Activated CD4-positive, alpha-beta T cell treated with anti-CD3 and anti-CD28 coated beads, Interleukin-2, amount 10 ng/mL, durations not matched to agents 24 days and 14 days (primary cell): Measurements from ENCODE around the gene RBM38. TPM values are rescaled to one million over a fixed set of nuclear protein-coding genes. Genes with fewer than 3 reads are reported as not detected.
"Not testable (repeated sequence)": the region's sequence is repeated elsewhere in the genome, so short reads cannot be mapped to it uniquely, and the experiment has no call there.

ENCODE experiments used
- DNase-seq: peaks from one replicate; pipeline ENCODE4 v3.0.0; 2022
- H3K27ac Mint-ChIP-seq: one replicate; pipeline ENCODE4 v1.8.0; 2022; ENCODE audit warnings: mild to moderate bottlenecking, mixed read lengths
- H3K27me3 Mint-ChIP-seq: one replicate; pipeline ENCODE4 v1.8.0; 2022; ENCODE audit warnings: mixed read lengths
- H3K36me3 Mint-ChIP-seq: one replicate; pipeline ENCODE4 v1.8.0; 2022; ENCODE audit warnings: low read depth, mild to moderate bottlenecking, mixed read lengths
- H3K4me1 Mint-ChIP-seq: one replicate; pipeline ENCODE4 v1.8.0; 2021; ENCODE audit warnings: mixed read lengths
- H3K4me3 Mint-ChIP-seq: one replicate; pipeline ENCODE4 v1.8.0; 2022; ENCODE audit warnings: mild to moderate bottlenecking, moderate library complexity, mixed read lengths
- H3K9me3 Mint-ChIP-seq: one replicate; pipeline ENCODE4 v1.8.0; 2021; ENCODE audit warnings: mixed read lengths
- intact Hi-C: fragments of 100-400 bp; cut with micrococcal nuclease; formaldehyde crosslinking; loops from one replicate; pipeline ENCODE4 v1.15.1; 2023
- total RNA-seq: library from RNA; stranded (reverse); gene quantifications from 2 replicates; pipeline ENCODE4 v1.2.3, GENCODE V29; 2022

The RBM38 gene
- total RNA-seq, 1 donor from 2014 or later = 100 TPM

DNA sequence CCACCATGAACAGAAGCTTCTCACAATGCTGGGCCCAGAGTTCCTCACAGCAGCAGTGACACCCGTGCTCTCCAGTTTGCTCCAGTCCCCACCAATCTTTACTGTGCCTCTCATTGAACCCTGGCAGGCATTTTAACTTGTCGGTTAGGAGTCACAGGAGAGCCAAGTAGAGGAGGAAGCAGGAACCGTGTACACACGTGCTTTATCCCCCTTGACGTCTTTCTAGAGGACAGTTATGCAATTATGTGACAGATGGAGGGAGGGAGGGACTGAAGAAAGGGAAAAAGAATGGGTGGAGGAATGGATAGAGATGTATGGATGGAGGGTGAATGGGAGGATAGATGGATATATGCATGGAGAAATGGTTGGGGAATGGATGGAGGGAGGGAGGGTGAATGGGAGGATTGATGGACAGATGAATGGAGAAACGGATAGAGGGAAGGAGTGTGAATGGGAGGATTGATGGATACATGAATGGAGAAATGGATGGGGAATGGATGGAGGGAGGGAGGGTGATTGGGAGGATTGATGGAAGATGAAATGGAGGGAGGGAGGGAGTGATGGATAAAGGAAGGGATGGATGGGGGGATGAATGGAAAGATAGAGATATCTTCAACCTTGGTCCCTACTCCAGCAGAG, 26.0 kb downstream of the RBM38 start:
- Mint-ChIP-seq H3K36me3 (no peaks in the 10 kb centered on the region), H3K4me1 (peaks cover 7% of the 10 kb centered on the region), H3K9me3 (no peaks in the 10 kb centered on the region), H3K4me3 (no peak overlapping the region), H3K27ac (no peak overlapping the region), H3K27me3 (peaks cover 12% of the 10 kb centered on the region)
- DNase-seq = no peak
- intact Hi-C loops = no loop called here

DNA sequence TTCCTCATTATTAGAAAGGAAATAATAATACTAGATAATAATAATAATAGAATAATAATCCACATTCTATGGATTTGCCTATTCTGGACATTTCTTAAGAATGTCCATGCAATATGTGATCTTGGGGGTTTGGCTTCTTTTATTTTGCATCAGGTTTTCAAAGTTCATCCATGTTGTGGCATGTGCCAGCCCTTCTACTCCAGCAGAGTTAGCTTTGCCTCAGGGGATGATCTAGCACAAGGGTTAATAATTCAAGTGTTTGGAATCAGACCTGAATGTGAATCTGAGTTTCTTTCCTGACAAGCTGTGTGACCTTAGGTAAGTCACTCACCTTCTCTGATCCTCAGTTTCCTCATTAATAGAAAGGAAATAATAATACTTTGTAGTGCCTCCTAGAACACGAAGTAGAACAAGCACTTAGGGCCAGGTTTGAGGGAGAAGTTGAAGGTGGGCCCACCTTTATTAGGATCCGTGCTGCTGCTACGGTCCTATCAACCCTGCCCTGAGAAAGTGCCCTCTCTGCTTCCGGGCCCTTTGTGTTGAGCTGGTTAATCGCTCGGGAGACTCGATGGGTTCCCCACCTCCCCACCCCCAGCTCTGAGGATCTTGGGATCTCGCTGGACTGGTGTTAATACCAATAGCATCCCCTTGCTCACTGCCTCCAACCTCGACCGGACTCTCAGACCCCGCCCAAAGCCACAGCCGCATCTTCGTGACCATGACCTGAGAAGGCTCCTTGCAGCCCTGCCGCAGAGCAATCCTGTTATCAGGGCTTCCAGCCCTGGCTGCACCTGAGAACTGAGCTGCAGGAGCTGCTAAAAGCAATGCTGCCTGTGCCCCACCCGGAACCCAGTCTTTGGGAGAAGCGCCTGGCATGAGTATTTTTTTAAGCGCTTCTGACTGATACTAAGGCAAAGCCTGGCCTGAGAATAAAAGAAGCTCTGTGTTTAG, 26.9 kb downstream of the RBM38 start:
- H3K27ac Mint-ChIP-seq = no peak overlapping the region
- no peaks in the 10 kb centered on the region for H3K36me3 Mint-ChIP-seq
- peaks cover 12% of the 10 kb centered on the region for H3K27me3 Mint-ChIP-seq
- H3K4me1 Mint-ChIP-seq = peaks cover 5% of the 10 kb centered on the region
- no peak overlapping the region for H3K4me3 Mint-ChIP-seq
- intact Hi-C loops = no loop called here
- no peaks in the 10 kb centered on the region for H3K9me3 Mint-ChIP-seq
- DNase-seq = no peak

DNA sequence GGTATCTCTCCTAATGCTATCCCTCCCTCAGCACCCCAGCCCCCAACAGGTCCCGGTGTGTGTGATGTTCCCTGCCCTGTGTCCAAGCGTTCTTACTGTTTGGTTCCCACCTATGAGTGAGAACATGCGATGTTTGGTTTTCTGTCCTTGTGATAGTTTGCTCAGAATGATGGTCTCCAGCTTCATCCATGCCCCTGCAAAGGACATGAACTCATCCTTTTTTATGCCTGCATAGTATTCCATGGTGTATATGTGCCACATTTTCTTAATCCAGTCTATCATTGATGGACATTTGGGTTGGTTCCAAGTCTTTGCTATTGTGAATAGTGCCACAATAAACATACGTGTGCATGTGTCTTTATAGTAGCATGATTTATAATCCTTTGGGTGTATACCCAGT, 28.3 kb downstream of the RBM38 start:
- H3K4me3 Mint-ChIP-seq, H3K9me3 Mint-ChIP-seq, DNase-seq, H3K36me3 Mint-ChIP-seq, intact Hi-C loops, H3K27ac Mint-ChIP-seq: not testable (repeated sequence)
- H3K4me1 Mint-ChIP-seq = peaks cover 10% of the 10 kb centered on the region
- peaks cover 12% of the 10 kb centered on the region for H3K27me3 Mint-ChIP-seq

DNA sequence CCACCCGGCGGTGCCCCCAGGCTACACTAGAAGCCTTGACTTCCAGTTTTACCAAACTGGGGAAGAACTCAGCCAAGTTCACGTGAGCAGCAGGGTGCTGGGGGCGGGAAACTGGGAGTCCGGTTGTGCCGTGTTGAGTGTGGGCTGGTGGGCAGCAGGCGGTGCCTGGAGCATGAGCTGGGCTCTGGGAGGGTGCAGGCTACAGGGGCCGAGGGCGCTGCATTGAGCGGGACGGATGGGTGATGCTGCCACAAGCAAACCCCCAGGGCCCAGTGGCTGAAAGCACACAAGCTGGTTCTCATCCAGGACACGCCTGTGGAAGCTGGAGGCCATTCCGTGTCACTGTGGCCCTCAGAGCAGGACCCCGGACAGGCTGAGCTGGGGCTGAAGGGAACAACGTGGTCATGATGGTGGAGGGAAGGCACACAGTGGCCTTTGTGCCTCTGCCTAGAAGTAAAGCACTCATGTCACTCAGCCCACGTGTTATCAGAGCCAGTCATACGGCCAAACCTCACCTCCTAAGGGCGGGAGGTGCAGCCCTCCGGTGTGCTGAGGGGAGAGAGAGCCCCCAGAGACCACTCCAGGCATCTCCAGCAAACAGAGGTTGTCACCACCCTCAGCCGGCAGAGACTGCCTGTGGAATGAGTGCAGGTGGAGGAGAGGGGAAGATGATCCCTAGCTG, 29.5 kb downstream of the RBM38 start:
- DNase-seq = no peak
- intact Hi-C loops = no loop called here
- Mint-ChIP-seq H3K9me3 (no peaks in the 10 kb centered on the region), H3K27me3 (peaks cover 12% of the 10 kb centered on the region), H3K4me1 (peaks cover 15% of the 10 kb centered on the region), H3K36me3 (no peaks in the 10 kb centered on the region), H3K27ac (no peak overlapping the region), H3K4me3 (no peak overlapping the region)

DNA sequence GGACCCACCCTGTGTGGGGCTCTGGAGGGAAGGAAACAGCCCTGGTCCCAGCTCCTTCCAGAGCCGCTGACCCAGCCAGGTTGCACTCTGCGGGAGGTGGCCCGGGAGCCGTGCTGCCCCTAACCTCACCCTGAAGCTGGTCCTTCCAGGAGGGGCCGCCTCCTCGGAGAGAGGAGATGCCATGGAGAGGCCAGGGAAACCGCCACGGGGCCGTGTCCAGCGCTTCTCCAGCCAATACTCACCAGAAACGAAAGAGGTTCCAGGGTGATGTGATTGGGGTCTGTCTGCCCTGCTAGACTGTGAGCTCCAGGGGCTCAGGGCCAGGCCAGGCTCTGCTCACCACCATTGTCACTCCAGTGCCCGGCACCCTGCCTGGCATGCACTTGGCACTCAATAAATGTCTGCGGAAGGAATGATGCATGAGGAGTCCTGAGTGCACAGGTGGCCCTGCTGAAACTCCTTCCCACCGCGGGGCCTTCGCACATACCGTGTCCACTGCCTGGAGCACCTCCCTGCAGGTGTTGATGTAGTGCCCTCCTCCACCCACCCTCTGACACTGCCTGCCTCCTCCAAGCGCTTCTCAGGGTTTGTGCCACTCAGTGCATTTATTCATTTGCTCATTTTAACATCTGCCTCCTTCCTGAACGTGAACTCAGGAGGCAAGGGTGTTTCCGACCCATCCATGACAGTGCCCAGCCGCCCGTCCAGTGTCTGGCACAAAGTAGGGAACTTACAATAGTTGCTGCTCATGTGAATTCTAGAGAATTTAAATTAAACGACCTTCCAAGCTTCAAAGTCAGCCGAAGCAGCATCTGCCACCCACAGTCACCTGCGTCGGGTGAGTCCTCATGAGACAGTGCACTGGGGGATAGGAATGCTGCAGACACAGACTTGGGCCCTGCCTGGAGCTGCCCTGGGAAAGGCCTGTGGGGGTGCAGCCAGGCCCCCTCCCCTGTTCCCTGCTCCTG, 30.3 kb downstream of the RBM38 start:
- H3K4me3 Mint-ChIP-seq = no peak overlapping the region
- H3K27ac Mint-ChIP-seq = no peak overlapping the region
- H3K36me3 Mint-ChIP-seq = no peaks in the 10 kb centered on the region
- H3K4me1 Mint-ChIP-seq = peaks cover 17% of the 10 kb centered on the region
- no peaks in the 10 kb centered on the region for H3K9me3 Mint-ChIP-seq
- intact Hi-C loops = no loop called here
- H3K27me3 Mint-ChIP-seq = peaks cover 12% of the 10 kb centered on the region
- no peak for DNase-seq

DNA sequence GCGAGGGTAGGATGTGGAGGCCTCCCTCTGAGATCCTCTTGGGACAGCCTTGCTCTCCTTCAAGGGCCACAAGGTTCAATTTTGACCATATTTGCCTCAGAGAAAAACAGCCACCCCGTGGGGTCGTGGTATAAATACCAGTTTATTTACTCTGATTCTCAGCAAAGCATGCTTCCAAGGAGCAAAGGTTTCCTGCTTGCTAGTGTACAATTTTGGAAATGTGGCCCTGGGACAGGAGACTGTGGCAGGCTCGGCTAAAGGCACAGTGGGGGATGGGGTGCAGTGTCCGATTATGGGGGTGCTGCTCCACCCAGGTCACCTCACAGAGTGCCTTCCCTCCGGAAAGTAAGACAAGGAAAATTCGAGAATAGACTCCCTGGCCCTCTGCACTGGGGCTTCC, 31.1 kb downstream of the RBM38 start:
- intact Hi-C loops = no loop called here
- Mint-ChIP-seq H3K36me3 (no peaks in the 10 kb centered on the region), H3K4me1 (peaks cover 14% of the 10 kb centered on the region), H3K27ac (no peak overlapping the region), H3K4me3 (no peak overlapping the region), H3K27me3 (peaks cover 9% of the 10 kb centered on the region), H3K9me3 (no peaks in the 10 kb centered on the region)
- no peak for DNase-seq

DNA sequence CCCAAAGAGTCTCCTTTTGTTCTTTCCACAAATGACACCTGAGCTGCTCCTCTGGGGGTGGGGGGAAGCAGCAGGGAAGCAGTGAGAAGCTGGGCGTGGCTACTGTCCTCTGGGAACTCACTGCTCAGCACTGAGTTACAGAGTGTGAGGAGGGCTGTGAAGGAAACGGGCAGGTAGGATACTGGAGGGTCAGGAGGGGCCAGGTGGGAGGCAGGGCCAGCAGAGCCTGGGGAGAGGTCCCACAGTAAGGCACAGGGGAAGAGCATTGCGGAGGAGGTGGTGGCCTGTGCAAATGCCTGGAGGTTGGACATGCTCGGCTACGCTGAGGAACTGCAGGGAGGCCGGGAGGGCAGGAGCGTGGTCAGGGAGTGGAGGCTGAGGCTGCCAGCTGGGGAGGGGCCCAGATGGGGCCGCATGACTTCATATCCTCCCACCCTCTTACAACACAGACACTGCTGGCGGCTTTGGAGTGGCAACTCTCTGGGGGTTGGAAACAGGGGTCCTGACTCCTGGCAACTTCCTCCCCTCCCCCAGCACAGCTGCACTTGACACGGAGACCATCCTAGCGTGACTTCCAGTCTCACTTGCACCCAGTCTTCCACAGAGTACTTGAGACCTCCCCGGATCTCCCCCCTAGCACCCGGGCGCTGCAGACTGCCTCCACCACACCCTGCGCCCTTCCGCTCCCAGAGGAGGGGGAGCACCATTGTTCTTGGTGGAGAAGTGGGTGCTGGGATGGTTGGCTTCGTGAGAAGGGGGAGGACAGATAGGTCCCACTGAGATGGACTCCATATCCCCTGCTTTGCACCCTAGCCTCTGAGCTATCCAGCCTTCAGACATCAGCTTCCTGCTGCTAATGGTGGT, 34.2 kb downstream of the RBM38 start:
- H3K9me3 Mint-ChIP-seq = no peaks in the 10 kb centered on the region
- H3K4me3 Mint-ChIP-seq = no peak overlapping the region
- peaks cover 3% of the 10 kb centered on the region for H3K27me3 Mint-ChIP-seq
- peaks cover 19% of the 10 kb centered on the region for H3K4me1 Mint-ChIP-seq
- DNase-seq = no peak
- intact Hi-C loops = no loop called here
- H3K36me3 Mint-ChIP-seq = no peaks in the 10 kb centered on the region
- H3K27ac Mint-ChIP-seq = no peak overlapping the region

DNA sequence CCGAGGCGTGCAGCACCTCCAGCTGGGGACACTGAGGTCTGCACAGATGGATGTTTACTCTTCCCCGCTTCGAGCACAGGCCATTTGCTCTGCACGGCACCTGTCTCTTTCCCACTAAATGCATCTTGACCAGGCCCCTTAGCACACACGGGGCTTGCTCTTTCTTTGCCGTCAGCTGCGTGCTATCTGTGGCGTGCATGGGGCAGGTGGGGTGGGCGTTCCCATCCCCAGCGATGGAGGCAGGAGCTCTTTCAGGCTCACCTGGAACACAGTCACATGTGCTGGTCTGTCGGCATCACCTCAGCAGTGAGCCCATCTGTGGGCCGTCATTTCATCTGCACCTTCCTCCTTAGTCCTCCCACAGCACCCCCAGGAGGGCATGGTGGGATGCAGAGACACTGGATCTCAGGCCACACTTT, 35.1 kb downstream of the RBM38 start:
- Mint-ChIP-seq H3K9me3 (no peaks in the 10 kb centered on the region), H3K27me3 (peaks cover 3% of the 10 kb centered on the region), H3K36me3 (no peaks in the 10 kb centered on the region), H3K27ac (no peak overlapping the region), H3K4me1 (peaks cover 23% of the 10 kb centered on the region), H3K4me3 (no peak overlapping the region)
- DNase-seq = no peak
- intact Hi-C loops = no loop called here

DNA sequence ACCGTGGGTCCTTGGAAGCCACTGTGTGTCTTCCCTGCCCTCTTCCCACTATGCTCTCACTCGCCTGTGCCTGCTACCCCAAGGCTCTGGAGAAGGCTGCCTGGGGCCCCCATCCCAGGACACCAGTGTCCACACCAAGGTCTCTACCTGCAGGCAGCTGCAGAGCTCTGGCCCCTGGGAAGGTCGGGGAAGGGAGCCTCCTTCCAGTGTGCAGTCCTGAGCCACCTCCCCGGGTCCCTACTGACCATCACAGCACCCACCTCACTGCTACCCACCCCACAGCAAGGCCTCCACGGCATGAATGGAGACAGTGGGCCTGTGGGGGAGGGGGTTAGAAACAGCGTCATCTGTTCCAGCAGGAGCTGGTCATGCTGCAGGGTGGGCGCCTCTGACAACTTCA, 35.6 kb downstream of the RBM38 start:
- Mint-ChIP-seq H3K27ac (no peak overlapping the region), H3K4me1 (peaks cover 27% of the 10 kb centered on the region), H3K27me3 (peaks cover 1% of the 10 kb centered on the region), H3K4me3 (no peak overlapping the region), H3K36me3 (no peaks in the 10 kb centered on the region), H3K9me3 (no peaks in the 10 kb centered on the region)
- intact Hi-C loops = no loop called here
- DNase-seq = no peak

DNA sequence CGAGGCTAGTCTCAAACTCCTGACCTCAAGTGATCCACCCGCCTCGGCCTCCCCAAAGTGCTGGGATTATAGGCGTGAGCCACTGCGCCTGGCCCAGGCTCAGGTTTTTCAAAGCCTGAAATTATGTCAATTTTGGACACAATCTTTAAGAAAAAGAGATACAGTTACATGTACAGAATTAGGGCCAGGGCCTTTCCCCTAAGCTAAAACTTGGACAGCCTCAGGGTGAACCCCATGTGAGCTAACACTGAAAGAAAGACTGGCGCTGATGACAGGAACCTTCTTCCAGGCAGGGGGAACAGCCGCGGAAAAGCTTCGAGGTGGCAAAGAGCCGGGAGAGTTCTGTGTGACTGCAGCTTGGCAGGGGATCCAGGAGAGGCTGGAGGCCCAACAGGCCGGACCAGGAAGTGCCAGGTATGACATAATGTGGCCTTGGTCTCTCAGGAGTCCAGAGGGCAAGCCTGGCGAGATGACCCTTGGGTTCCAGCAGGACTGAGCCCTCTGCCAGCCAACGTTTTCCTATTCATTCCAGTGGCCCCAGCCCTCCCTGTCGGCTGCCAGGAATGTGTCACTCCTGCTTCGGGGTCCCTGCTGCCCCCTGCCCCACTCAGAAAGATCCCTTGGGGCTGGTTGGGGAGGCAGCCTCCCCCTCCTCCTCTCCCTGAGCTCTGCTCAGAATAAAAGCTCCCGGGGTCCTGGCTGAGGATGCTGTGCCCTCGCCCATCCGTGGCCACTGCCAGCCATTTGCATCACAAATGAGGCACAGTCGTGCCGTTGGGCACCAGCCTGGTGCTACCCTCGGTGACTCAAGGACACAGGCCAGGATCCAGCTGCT, 37.3 kb downstream of the RBM38 start:
- Mint-ChIP-seq H3K4me1 (peaks cover 42% of the 10 kb centered on the region), H3K36me3 (no peaks in the 10 kb centered on the region), H3K4me3 (no peak overlapping the region), H3K27me3 (no peaks in the 10 kb centered on the region), H3K9me3 (no peaks in the 10 kb centered on the region), H3K27ac (no peak overlapping the region)
- intact Hi-C loops = no loop called here
- no peak for DNase-seq

DNA sequence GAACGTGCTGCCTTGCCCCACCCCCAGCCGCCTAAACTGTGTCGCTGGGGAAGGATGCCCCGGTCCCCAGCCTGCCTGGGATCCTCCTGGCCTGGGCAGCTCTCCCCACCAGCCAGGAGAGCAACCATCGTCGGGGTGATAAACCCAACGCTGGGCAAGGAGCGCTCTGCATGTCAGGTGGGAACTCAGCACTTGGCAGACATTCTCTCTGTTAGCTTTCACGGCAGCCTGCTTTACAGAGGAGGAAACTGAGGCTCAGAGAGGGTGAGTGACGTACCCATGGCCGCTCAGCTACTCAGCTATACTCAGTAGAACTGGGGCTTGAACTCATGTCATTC, 37.9 kb downstream of the RBM38 start:
- no peak for DNase-seq
- H3K27me3 Mint-ChIP-seq = no peaks in the 10 kb centered on the region
- intact Hi-C loops = no loop called here
- peaks cover 44% of the 10 kb centered on the region for H3K4me1 Mint-ChIP-seq
- no peaks in the 10 kb centered on the region for H3K36me3 Mint-ChIP-seq
- no peak overlapping the region for H3K4me3 Mint-ChIP-seq
- H3K27ac Mint-ChIP-seq = no peak overlapping the region
- H3K9me3 Mint-ChIP-seq = no peaks in the 10 kb centered on the region

DNA sequence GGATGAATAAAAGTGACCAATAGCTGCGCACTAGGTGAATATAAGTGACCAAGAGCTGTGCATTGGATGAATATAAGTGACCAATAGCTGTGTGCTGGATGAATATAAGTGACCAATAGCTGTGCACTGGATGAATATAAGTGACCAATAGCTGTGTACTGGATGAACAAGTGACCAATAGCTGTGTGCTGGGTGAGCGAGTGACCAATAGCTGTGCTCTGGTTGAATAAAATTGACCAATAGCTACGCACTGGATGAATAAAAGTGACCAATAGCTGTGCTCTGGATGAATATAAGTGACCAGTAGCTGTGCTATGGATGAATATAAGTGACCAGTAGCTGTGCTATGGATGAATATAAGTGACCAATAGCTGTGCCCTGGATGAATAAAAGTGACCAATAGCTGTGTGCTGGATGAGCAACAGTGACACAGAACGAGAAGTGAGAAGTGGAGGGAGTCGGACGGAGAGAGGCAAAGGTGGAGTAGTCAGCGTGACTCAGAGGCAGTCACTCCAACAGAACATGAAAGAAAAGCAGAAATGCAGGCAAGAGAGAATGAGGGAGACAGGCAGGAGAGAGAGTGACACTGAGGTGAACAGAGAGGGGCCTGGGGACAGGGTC, 38.5 kb downstream of the RBM38 start:
- intact Hi-C loops = loop anchor here (10.0 kb wide), 1 partner anchor 65 kb away; no protein-coding TSS in a partner anchor
- DNase-seq = no peak
- no peaks in the 10 kb centered on the region for H3K9me3 Mint-ChIP-seq
- no peak overlapping the region for H3K27ac Mint-ChIP-seq
- no peaks in the 10 kb centered on the region for H3K27me3 Mint-ChIP-seq
- peaks cover 50% of the 10 kb centered on the region for H3K4me1 Mint-ChIP-seq
- H3K4me3 Mint-ChIP-seq = no peak overlapping the region
- no peaks in the 10 kb centered on the region for H3K36me3 Mint-ChIP-seq
